ENCODE results near the gene ZNF766. TPM values are rescaled to one million over a fixed set of nuclear protein-coding genes. Genes with fewer than 3 reads are reported as not detected.

Gene ZNF766
- total RNA-seq (2016; rRNA removed; fragmentation: Illumina TruSeq; extraction: Trizol), result 10.3 and 15.8 TPM in 2 replicates
- 8.2 and 11.6 TPM in 2 replicates for total RNA-seq (2016; cell fraction: cytosol; rRNA removed; fragmentation: Illumina TruSeq; extraction: Trizol; ENCODE audit: low read depth)
- 10.6 and 19.4 TPM in 2 replicates for total RNA-seq (2016; cell fraction: insoluble cytoplasmic fraction; rRNA removed; fragmentation: Illumina TruSeq; extraction: Trizol)
- total RNA-seq (2016; cell fraction: membrane; rRNA removed; fragmentation: Illumina TruSeq; extraction: Trizol), result 4.6 and 7.3 TPM in 2 replicates
- 6.1 and 7.5 TPM in 2 replicates for total RNA-seq (2016; cell fraction: nucleus; rRNA removed; fragmentation: Illumina TruSeq; extraction: Trizol)
- 4.2 and 5.2 TPM in 2 replicates for polyA plus RNA-seq (2011; rRNA removed)
- 2.1 and 3.9 TPM in 2 replicates for polyA plus RNA-seq (2011; cell fraction: cytosol; rRNA removed)
- polyA plus RNA-seq (2011; cell fraction: nucleus; rRNA removed), result 0.66 and 2.4 TPM in 2 replicates
- 8.7 and 8.8 TPM in 2 replicates for polyA plus RNA-seq (2012)
- polyA plus RNA-seq (2016; cell fraction: cytosol; fragmentation: Illumina TruSeq; extraction: Trizol; ENCODE audit: low read depth), result 0.37 and 0.62 TPM in 2 replicates
- 10.9 and 11.7 TPM in 2 replicates for polyA plus RNA-seq (2016; cell fraction: insoluble cytoplasmic fraction; fragmentation: Illumina TruSeq; extraction: Trizol; ENCODE audit: low read depth)
- 0.89 and 1.6 TPM in 2 replicates for polyA plus RNA-seq (2016; cell fraction: membrane; fragmentation: Illumina TruSeq; extraction: Trizol; ENCODE audit: low read depth)
- polyA plus RNA-seq (2016; cell fraction: nucleus; fragmentation: Illumina TruSeq; extraction: Trizol; ENCODE audit: insufficient read depth, low read depth), result 7.6 and 8.1 TPM in 2 replicates
- polyA minus RNA-seq (2011; rRNA and poly(A)+ RNA removed; ENCODE audit: low replicate concordance), result 1.4 and 2.2 TPM in 2 replicates
- polyA minus RNA-seq (2011; cell fraction: cytosol; rRNA and poly(A)+ RNA removed), result 4.0 and 6.7 TPM in 2 replicates
- polyA minus RNA-seq (2011; cell fraction: nucleus; rRNA and poly(A)+ RNA removed), result 7.5 and 9.0 TPM in 2 replicates
- Bru-seq, nascent RNA, result percentile 74 among the genes with signal in this experiment
- percentile 64 among the genes with signal in this experiment for BruChase-seq, experiment 1, labeled RNA remaining after a 6-hour chase
- percentile 67 among the genes with signal in this experiment for BruChase-seq, experiment 2, labeled RNA remaining after a 2-hour chase
- long read RNA-seq, experiment 1, full-length matches to known transcripts, result 11 of 15 reads
- long read RNA-seq, experiment 1, partial matches to known transcripts, result 1 of 15 reads
- long read RNA-seq, experiment 1, other reads (novel, unspliced or antisense), result 3 of 15 reads
- long read RNA-seq, experiment 2, full-length matches to known transcripts, result 6 of 14 reads
- long read RNA-seq, experiment 2, partial matches to known transcripts, result 0 of 14 reads
- long read RNA-seq, experiment 2, other reads (novel, unspliced or antisense), result 8 of 14 reads

DNA sequence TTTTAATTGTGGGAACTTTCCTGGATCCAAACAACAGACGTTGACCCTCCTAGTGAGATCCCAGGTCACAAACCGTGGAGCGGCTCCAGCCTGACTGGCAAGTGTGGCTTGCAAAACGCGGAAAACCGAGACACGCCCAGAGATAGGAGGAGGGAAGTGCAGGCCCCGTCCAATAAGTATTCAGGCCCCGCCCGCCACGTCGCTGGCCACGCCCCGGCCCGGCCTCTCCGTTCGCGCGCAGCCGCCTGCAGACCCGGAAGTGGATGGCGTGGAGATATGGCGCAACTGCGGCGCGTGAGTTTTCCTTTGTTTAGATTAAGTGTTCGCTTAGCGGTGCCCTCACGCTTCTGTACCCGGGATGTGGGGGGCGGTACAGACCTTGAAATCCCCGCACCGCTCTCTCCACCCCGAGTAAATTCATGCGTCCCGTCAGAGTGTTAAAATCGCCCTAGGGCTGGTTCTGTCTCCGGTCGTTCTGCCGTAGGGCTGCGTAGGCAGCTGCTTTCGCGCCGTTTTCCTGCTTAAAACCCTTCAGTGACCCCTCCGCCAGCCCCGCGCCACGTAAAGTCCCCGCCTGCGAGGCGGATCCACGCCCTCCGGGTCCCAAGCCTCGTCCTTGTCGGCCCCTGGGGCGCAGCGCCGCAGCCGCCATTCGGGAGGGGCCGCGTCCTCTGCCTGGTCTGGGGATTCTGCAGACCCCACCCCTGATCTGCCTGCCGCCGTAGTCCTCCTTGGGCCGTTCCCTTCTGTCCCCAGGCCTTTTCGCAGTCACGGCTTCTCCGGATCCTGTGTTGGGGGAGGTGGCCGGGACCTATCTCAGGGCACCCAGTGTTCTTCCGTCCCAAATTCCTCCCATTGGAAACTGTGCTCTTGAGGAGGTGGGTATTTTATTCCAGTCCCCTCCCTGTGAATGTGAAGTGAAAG lies at the start of gene ZNF766:
Gene ZNF766 (plus strand): TSS at position 250 of the 924 bp plus-strand sequence. CDS start 27 bp downstream, at position 277.
- H3K4me1 ChIP-seq (ENCODE audit: insufficient read depth, low read length), result peaks cover 16% of the 10 kb centered on the region
- H4K20me1 ChIP-seq (ENCODE audit: insufficient read depth, low read length), result no peaks in the 10 kb centered on the region
- POLR2A ChIA-PET, result interaction anchor here (1.0 kb wide), 1 partner anchor 80 kb away, joined by 3 read pairs; no protein-coding TSS in a partner anchor
- H3K9ac ChIP-seq (ENCODE audit: insufficient read depth, low read depth, low read length), result peak within 1 kb of the TSS; percentile 98
- ATAC-seq (peak; percentile 97), FAIRE-seq (peak; percentile 70), DNase-seq (ENCODE audit: low spot score) (peak; percentile 90)
- H3K9me3 ChIP-seq (ENCODE audit: low read length), result peaks cover 5% of the 10 kb centered on the region; the same call in 1 of the 2 replicates
- in situ Hi-C loops (cut with HindIII; ENCODE audit: extremely low pct_ligation_motif_present, low pct_unique_long_range_greater_than_20kb), result no loop called here
- intact Hi-C loops (cut with micrococcal nuclease; ENCODE audit: unreplicated experiment), result no loop called here
- CTCF ChIA-PET (ENCODE audit: low intra/inter-chr PET ratio, low total read pairs), result no interaction called here
- no peak within 1 kb of the TSS for H2AFZ ChIP-seq (ENCODE audit: low read length)
- peak within 1 kb of the TSS; percentile 85 to 95 (median 90) for H3K4me3 ChIP-seq (replicated peaks in 1 of 3; ENCODE audit: insufficient read depth in 1 of 3, low read depth in 2 of 3, low read length in 3 of 3)
- peak within 1 kb of the TSS; percentile 92 for H3K27ac ChIP-seq (ENCODE audit: extremely low read length, insufficient read depth, low read length)
- H3K36me3 ChIP-seq (replicated peaks in 1 of 2; ENCODE audit: control insufficient read depth in 1 of 2, insufficient read depth in 2 of 2, low read length in 2 of 2), result peaks cover 0 to 6% of the 10 kb centered on the region in 2 experiments; a peak in 1 of 5 replicates
- peaks cover 35% of the 10 kb centered on the region for H3K79me2 ChIP-seq (ENCODE audit: insufficient read depth, low read length)
- peak within 1 kb of the TSS; percentile 85 for H3K4me2 ChIP-seq (ENCODE audit: low read depth, low read length)
- TSS peak; percentile 93 for BruUV-seq (replicated peaks)
- under 1% methylated on average over 50 of the region's 70 CpGs for WGBS (ENCODE audit: low lambda C conversion rate)
- no peaks in the 10 kb centered on the region; a peak in 1 of 5 replicates for H3K27me3 ChIP-seq (ENCODE audit: control insufficient read depth in 1 of 2, insufficient read depth in 2 of 2, low read length in 2 of 2)
- TF ChIP-seq ATAD3A (CRISPR knock-in tag; IDR thresholded peaks at IDR 0.05) (no peak), ZNF891 (CRISPR knock-in tag; IDR thresholded peaks at IDR 0.05) (peak; percentile 71; the same call in 1 of the 2 replicates), ZFP82 (CRISPR knock-in tag; IDR thresholded peaks at IDR 0.05; ENCODE audit: borderline replicate concordance) (no peak), MED1 (CRISPR knock-in tag; IDR thresholded peaks at IDR 0.05) (peak; percentile 57), ZNF101 (CRISPR knock-in tag; IDR thresholded peaks at IDR 0.05; ENCODE audit: borderline replicate concordance, low read depth) (peak; percentile 56; the same call in 1 of the 2 replicates), ZNF850 (CRISPR knock-in tag; conservative IDR thresholded peaks at IDR 0.05) (no peak), ZNF670 (CRISPR knock-in tag; IDR thresholded peaks at IDR 0.05; ENCODE audit: borderline replicate concordance) (peak; percentile 54; the same call in 1 of the 2 replicates), GABPB1 (CRISPR knock-in tag; IDR thresholded peaks at IDR 0.05) (peak; percentile 93)
- TF ChIP-seq, protein P1, sequence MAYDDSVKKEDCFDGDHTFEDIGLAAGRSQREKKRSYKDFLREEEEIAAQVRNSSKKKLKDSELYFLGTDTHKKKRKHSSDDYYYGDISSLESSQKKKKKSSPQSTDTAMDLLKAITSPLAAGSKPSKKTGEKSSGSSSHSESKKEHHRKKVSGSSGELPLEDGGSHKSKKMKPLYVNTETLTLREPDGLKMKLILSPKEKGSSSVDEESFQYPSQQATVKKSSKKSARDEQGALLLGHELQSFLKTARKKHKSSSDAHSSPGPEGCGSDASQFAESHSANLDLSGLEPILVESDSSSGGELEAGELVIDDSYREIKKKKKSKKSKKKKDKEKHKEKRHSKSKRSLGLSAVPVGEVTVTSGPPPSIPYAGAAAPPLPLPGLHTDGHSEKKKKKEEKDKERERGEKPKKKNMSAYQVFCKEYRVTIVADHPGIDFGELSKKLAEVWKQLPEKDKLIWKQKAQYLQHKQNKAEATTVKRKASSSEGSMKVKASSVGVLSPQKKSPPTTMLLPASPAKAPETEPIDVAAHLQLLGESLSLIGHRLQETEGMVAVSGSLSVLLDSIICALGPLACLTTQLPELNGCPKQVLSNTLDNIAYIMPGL (CRISPR knock-in tag; IDR thresholded peaks at IDR 0.05; ENCODE audit: borderline replicate concordance in 1 of 2, low read depth in 1 of 2), result peak; percentile 64 to 72
- TF ChIP-seq, protein P2, sequence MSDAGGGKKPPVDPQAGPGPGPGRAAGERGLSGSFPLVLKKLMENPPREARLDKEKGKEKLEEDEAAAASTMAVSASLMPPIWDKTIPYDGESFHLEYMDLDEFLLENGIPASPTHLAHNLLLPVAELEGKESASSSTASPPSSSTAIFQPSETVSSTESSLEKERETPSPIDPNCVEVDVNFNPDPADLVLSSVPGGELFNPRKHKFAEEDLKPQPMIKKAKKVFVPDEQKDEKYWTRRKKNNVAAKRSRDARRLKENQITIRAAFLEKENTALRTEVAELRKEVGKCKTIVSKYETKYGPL (CRISPR knock-in tag; IDR thresholded peaks at IDR 0.05), result no peak
